Measurements from ENCODE around the gene GOLM1.
A peak's percentile ranks its signal among the peaks of the same experiment; 100 is the strongest.

Gene GOLM1

DNA sequence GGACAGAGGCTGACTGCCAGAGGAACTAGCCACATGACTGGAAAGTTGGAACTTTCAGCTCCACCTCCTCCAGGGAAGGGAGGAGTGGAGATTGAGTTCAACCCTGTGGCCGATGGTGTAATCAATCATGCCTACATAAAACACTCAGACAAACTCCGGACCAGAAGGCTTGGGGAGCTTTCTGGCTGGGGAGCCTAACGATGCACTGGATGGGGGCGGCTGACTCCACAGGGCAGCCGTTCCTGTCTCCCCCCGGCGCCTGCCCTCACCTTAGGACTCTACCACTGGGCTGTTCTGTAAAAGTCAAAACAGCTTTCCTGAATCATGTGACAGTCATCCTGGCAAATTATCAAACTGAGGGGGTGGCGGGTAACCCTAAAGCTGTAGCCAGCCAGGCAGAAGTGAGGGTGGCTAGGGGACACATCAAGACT lies 58.0 kb downstream of the GOLM1 start:
- TF ChIP-seq, protein P1, sequence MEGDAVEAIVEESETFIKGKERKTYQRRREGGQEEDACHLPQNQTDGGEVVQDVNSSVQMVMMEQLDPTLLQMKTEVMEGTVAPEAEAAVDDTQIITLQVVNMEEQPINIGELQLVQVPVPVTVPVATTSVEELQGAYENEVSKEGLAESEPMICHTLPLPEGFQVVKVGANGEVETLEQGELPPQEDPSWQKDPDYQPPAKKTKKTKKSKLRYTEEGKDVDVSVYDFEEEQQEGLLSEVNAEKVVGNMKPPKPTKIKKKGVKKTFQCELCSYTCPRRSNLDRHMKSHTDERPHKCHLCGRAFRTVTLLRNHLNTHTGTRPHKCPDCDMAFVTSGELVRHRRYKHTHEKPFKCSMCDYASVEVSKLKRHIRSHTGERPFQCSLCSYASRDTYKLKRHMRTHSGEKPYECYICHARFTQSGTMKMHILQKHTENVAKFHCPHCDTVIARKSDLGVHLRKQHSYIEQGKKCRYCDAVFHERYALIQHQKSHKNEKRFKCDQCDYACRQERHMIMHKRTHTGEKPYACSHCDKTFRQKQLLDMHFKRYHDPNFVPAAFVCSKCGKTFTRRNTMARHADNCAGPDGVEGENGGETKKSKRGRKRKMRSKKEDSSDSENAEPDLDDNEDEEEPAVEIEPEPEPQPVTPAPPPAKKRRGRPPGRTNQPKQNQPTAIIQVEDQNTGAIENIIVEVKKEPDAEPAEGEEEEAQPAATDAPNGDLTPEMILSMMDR (conservative IDR thresholded peaks at IDR 0.05; ENCODE audit: low read depth), result no peak
- ChIA-PET POLR2A (ENCODE audit: low non-redundant PET) (no interaction called here), CTCF (interaction anchor here (0.6 kb wide), 1 partner anchor 343 kb away, joined by 6 read pairs; no protein-coding TSS in a partner anchor)

DNA sequence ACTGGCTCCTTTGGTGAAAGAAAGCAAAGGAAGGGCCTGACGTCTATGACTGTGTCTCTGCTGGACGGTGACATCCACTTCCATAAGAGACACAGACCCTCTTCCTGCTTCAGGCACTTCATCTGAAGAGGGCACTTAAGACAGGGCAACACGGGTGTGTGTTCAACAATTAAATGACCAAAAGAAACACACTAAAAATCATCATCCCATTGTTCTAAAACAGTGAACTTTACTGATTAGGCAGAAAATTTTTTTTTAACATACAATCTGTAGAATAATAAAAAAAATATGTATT lies 58.5 kb downstream of the GOLM1 start:
- CTCF ChIA-PET, result no interaction called here
- H3K27ac ChIP-seq, result no peak overlapping the region
- no peak for DNase-seq (ENCODE audit: low spot score)
- TF ChIP-seq, protein P1 (conservative IDR thresholded peaks at IDR 0.05; ENCODE audit: low read depth), result no peak
- POLR2A ChIA-PET (ENCODE audit: low non-redundant PET), result no interaction called here

More for the DNA sequence above, 58.0 kb downstream of the GOLM1 start:
- no peak for DNase-seq (ENCODE audit: low spot score)
- H3K27ac ChIP-seq, result no peak overlapping the region

DNA sequence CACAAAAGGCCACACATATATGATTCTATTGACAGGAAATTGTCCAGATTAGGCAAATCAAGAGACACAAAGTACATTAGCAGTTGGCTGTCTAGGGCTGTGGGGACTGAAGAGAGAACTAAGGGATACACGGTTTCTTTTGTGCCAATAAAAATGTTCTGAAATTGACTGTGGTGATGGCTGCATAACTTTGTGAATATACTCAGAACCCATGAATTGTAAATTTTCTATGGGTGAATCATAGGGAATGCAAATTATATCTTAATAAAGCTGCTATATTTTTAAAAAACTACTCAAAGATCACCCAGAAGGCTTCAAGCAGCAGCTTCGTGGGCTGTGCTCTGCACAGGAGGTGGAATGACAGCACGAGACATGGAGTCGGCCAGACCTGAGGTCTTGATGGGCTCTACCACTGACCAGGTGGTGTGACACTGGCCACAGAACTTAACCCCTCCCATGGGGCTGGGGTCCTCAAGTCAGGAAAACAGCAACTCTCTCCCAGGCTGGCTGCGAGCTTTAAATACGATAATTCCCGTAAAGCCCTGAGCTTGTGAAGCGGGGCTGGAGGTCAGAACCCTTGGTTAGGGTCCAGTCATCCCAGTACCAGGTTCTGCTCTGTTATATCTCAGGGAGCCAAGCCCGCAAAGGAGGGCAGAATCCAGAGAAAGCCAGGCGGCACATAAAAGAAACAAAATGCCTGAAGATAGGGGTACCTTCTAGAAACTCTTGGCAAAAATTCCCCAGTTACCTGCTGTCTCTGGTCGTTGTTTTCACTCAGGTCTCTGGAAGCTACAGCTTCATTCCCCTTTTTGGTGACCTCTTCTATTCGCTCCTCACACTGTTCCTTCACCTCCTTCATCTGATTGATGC lies 59.1 kb downstream of the GOLM1 start:
- H3K27ac ChIP-seq, result no peak overlapping the region
- no peak for DNase-seq (ENCODE audit: low spot score)
- ChIA-PET POLR2A (ENCODE audit: low non-redundant PET) (no interaction called here), CTCF (no interaction called here)
- TF ChIP-seq, protein P1 (conservative IDR thresholded peaks at IDR 0.05; ENCODE audit: low read depth), result no peak

DNA sequence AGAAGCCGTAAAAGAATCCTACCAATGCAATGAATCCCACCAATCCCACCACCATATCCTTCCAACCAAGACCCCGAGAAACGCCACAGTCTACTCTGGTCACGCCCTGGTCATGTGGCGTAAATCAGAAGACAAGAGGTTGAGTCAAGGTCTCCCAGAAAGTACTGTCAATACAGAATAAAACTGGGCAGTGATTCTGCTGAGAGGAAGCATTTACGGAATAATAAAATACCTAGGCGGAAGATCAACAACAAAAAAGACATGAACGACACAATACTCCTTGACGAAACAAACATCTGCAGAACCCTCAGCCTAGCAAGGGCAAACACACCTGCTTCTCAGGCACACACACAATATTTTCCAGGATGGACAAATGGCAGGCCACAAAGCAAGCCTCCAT lies 62.8 kb downstream of the GOLM1 start:
- DNase-seq (ENCODE audit: low spot score), result no peak
- ChIA-PET CTCF (no interaction called here), POLR2A (ENCODE audit: low non-redundant PET) (no interaction called here)
- TF ChIP-seq, protein P1 (conservative IDR thresholded peaks at IDR 0.05; ENCODE audit: low read depth), result no peak
- H3K27ac ChIP-seq, result no peak overlapping the region

DNA sequence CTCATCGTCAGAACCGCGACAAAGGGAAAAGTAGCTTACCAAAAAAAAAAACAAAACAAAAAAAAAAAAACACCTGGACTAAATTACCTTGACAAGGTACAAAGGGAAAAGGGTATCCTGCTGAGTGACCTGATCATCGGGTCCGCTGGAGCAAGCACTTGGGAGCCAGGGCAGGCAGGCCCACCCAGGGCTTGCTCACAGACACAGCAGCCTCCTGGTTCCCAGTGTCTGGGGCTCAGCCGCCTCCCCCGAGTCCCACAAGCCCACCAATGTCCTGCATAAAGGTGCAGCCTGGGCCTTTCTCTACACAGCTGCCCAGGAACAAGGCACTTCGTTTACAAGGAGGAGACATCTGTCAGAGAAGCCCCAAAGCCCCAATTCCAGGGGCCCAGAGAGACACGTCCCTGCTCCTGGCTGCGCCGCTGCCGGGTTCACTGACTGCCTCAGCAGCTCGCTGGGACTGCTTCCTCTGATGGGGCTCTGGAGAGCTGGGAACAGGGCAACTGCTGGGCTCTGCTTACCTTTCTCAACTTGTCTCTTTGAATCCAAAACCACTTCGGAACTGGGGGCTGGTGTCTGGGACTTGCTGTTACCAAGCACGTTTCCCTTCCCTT lies 63.4 kb downstream of the GOLM1 start:
- CTCF ChIA-PET, result interaction anchor here (0.6 to 1.0 kb wide), 4 partner anchors 9 to 215 kb away, joined by 3 to 5 read pairs (median 3); no protein-coding TSS in a partner anchor
- H3K27ac ChIP-seq, result no peak overlapping the region
- DNase-seq (ENCODE audit: low spot score), result no peak
- TF ChIP-seq, protein P1 (conservative IDR thresholded peaks at IDR 0.05; ENCODE audit: low read depth), result no peak
- POLR2A ChIA-PET (ENCODE audit: low non-redundant PET), result no interaction called here

DNA sequence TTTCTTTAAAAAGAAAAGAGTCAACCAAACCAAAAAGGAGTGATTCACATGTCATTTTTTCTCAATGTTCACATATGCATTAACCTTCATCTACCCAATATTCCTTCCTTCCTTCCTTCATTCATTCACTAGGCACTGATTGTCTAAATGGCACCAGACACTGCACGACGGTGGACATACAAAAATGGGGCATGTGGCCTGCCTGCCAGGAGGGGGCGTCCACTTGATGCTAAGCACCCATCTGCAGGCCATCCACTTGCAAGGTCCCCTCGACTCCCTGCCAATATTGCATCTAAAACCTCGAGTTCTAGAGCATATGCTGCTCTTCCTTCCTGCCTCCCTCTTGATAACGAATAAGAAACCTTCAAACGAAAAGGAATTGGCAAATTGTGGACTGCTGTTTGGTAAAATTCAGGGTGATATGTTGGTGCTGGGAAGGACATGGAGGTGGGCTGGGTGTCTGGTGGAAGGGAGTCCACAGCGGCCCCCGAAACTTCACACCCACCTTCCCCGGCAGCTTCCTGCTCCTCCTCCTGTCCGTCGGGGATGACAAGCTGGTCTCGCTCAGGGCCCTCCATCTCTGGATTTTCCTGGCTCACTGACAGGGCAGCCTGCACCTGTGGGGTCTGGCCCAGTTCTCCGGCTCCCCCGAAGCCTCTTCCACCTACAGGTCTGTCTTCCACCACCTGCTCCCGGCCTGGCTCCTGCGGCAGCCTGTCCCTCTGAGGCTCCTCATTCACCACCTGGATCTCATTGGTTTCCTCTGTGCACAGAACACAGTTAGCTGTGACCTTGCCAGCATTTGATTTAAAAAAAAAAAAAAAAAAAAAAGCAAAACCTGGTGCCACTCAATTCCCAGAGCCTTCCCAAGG lies 64.3 kb downstream of the GOLM1 start:
- TF ChIP-seq, protein P1 (conservative IDR thresholded peaks at IDR 0.05; ENCODE audit: low read depth), result peak; percentile 19; the same call in 1 of the 2 replicates
- no peak overlapping the region for H3K27ac ChIP-seq
- DNase-seq (ENCODE audit: low spot score), result peak; percentile 57
- POLR2A ChIA-PET (ENCODE audit: low non-redundant PET), result interaction anchor here (0.6 kb wide), 1 partner anchor 139 kb away, joined by 10 read pairs; no protein-coding TSS in a partner anchor
- CTCF ChIA-PET, result interaction anchor here (0.6 to 1.0 kb wide), 5 partner anchors 10 to 216 kb away, joined by 3 to 5 read pairs (median 3); no protein-coding TSS in a partner anchor
